HG03025 (cell line): Measurements from ENCODE around the gene SLC4A1AP.

Experiments used
- ATAC-seq: cut with Tn5 transposase; IDR thresholded peaks from one replicate; pipeline ENCODE4 v1.9.1; 2021; ENCODE audit warnings: mild to moderate bottlenecking, moderate library complexity; ENCODE audit not compliant: unreplicated experiment, low FRiP score

The SLC4A1AP gene

GRCh38 chr2:27717070-27717795 lies 53.5 kb downstream of the SLC4A1AP start:
- ATAC-seq: no peak

DNA sequence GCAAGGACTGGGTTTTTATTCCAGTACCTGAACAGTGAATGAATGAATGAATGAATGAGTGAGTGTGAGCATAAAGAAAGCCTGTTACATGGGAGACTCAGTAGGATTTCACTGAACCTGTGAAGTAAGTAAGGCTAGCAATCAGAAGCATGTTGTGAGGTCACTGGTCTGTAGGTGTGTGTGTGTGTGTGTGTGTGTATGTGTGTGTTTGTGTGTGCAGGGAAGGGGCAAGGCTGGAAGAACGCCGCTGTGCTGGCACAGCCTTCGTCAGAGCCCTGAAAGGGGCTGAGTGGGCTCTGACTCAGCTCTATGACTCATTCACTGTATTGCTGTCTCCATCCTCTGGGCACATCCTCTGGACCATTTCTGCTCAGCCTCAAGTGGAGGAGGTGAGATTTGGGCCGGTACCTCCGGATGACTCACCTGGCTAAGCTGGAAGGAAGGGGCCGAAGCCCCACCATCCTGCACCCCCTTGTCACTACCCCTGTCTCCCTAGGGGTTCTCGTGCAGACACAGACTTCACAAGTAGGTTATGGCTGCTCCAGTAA lies 56.4 kb downstream of the SLC4A1AP start:
- ATAC-seq: no peak

DNA sequence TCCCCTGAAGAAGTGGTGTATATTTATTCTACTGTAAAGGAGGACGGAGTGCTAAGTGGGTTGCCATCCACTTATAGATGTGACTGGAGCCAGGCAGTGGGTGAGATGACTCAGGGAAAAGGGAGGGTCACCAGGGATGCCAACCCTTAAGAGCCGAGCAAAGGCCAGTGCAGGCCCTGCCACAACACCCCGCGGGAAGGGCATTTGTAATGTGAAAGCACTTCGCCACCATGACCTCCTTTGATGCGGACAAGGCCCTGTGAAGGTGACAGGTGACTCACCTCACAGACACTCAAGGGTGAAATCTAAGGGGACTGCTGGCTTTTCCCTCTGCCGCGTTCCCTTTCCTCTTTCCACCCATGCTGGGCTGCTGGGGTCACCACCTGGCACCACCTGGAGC lies 57.6 kb downstream of the SLC4A1AP start:
- ATAC-seq: no peak

- no peak for ATAC-seq
These were observed 58.3 kb downstream of the SLC4A1AP start for GRCh38 chr2:27721884-27722485.

GRCh38 chr2:27723372-27724144 lies 59.9 kb downstream of the SLC4A1AP start:
- no peak for ATAC-seq

- ATAC-seq: no peak
These were observed 60.5 kb downstream of the SLC4A1AP start for GRCh38 chr2:27724191-27724590.

GRCh38 chr2:27724905-27725701 lies 61.4 kb downstream of the SLC4A1AP start:
- no peak for ATAC-seq

GRCh38 chr2:27727257-27727656 lies 63.6 kb downstream of the SLC4A1AP start:
- no peak for ATAC-seq

DNA sequence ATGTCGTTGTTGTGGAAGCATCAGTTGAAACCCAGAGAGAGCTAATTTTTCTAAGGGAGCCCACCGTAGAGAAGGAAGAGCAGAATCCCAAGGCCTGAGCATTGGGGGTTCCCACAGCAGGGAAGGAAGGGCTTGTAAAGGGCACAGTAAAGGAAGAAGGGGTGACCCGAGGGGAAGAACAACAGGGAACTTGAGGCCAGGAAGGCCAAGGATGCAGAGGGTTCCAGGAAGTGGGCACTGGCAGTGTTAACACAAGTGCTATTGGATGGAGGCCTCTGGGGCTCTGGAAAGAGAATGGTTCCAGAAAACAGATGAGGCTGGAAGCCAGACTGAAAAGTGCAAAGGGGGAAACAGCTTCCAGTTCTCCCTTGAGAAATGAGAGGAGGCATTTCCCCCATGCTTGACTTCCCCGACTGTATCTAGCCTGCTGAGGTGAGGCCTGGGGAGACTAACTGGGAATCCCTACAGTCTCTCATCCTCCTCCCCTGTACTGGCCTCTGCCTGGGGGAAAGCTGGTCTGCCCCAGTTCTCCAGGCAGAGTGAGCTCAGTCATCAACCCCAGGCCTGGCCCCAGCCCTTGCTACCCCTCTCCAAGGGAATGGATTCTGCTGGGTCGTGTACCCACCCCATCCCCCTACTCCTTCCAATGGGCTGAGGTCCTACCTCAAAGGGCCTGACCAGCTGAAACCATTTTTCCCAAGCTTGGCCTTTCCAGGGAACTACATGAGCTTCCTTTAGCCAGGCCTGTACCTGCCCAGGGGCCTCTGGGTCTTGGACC lies 64.6 kb downstream of the SLC4A1AP start:
- no peak for ATAC-seq

DNA sequence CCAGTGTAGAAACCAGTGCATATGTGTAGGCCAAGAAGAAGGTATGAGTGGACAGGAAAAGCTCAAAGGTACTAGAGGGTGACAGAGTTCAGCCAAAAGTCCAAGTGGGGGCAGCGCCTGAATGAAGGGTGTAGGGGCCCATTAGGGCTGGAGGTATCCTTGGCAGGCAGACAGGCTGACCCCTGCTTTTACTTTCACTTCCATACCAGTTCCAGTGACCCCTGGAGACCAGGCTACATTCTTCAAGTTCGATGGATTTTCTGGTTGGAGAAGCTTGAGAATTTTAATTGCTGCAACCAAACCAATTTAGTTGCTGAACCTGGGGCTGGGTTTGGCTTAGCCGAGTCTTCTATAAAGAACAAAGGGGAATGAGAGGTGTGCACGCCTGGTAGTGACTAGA lies 65.5 kb downstream of the SLC4A1AP start:
- ATAC-seq: no peak

DNA sequence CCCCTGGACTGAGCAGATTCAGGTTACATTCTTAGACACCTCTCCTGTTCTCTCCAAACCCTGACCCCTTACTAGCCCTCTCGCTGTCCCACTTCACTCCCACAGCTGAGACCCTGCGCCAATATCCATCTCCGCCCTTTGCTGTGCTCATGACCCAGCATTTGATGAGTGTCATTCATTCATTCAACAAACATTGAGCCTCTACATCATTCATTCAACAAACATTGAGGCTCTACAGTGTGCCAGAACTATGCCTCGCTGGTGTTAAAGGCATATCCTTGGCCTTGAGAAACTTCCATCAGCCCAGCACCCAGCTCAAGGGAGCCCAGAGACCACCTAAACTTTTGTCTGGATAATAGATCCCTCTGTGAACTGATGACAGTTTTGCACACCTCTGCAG lies 65.9 kb downstream of the SLC4A1AP start:
- no peak for ATAC-seq

GRCh38 chr2:27730261-27730662 lies 66.6 kb downstream of the SLC4A1AP start:
- no peak for ATAC-seq

DNA sequence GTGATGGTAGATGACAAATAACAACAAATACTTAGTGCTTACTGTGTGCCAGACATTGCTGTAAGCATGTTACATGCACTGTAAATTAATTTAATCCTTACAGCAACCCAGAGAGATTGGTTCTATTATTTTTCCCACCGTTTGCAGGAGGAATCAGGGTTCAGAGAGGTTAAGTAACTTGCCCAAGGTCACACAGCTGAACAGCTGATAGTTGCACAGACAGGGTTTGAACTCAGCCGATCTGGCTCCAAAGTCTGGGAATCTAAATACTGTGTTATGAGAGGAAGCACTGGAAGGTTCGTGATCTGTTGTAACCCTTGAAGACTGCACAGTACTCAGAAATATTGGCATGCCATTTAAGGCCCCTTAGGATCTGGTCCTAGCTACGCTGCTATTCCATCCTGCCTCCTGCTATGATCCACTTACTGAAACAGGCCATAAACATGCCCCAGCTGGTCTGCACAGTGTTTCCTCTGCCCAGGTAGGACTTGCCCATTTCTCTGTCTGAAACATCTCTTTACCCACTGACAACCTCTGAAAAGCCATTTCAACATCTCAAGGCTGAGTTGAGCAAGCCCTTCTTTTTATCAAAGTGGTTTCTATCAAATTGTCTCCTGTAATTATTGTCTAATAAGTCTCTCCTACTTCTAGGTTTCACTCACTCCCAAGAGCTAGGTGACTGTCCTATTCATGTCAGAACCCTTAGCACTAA lies 67.4 kb downstream of the SLC4A1AP start:
- no peak for ATAC-seq

DNA sequence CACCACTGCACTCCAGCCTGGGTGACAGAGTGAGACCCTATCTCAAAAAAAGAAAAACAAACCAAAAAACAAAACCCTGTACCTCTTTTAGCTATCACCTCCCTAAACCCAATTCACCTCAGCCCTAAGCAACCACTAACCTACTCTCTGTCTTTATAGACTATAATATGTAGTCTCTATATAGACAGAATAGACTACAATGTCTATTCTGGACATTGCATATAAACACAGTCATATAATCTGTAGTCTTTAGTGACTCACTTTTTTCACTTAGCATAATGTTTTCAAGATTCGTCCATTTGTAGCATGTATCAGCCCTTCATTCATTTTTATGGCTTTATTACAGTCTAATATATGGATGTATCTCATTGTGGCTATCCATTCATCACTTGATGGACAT lies 70.6 kb downstream of the SLC4A1AP start:
- ATAC-seq: no peak

DNA sequence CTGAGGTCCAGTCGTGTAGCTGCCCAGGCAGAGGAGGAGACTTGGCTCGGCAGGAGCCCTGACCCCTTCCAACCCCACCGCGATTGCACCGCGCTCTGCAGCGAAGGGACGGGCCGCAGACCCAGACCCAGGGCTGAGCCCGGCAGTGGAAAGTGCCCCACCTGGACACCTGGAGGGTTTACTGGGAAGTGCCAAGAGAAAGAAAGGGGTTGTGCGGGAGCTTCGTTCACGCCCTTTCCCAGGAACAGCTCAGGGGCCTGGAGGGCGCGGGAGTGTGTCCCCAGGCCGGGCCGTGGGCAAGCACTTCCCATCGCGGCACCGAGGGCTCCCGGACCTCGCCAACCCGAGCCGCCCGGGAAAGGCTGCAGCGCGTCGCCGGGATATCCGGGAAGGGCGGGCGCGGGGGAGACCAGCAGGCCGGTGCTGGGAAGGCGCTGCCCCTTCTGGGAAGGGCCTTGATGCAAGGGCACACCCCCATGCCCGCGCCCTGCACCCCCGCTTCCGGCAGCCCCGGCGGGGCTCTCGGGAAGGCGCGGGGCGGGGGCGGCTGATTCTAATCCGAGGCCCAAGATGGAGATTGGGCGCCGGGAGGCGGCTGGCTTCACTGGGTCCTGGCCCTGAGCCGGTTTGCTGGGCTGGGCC lies 71.7 kb downstream of the SLC4A1AP start:
- ATAC-seq: no peak

- ATAC-seq: no peak
These were observed 72.6 kb downstream of the SLC4A1AP start for GRCh38 chr2:27736031-27736889.

DNA sequence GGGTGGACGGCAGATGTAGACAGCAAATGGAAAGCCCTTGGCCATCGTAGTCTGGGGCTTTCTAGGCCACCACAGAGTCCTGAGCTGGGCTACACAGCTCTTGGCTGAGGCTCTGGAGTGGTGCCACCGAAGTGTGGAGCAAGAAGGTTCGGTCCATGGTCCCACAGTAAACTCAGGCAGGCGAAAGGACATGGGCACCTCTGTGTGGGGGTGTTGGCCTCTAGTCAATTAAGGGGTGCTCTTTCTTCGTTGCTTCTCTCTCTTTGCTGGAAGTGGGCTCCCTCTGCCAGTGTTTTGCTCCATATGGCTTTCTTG lies 73.2 kb downstream of the SLC4A1AP start:
- no peak for ATAC-seq
